ENCODE measurements around the gene ZEB2. TPM values are rescaled to one million over a fixed set of nuclear protein-coding genes. Genes with fewer than 3 reads are reported as not detected.

Gene ZEB2
- total RNA-seq, 4 donors from 2014 or later = 187 to 346 (median 266) TPM

DNA sequence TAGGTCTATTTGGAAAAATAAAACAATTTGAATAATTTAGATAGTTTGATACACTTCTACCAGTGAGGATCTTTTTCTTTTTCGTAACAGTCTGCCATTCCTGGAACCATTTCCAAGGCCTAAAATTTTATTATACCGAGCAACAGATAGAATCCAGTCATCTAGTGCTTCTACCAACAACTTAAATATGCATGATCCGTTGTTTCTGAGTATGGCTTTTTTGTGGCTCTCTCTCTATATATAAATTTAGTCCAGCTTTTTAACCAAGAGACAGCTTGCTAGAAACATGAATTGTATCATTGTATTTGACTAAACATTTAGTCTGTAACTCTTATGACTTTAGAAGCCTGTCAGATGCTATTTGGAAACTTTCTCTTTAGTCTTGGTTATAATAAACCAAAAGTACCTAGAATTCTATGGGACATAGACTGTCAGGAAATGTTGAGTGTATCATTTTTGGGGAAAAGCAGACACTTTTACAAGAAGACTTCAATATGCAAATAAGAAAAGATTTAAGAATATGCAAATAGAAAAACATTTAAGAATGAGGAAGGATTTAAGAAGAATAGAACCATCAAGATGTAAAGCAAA, 161.4 kb downstream of the ZEB2 start:
- TF ChIP-seq CTCF (IDR thresholded peaks at IDR 0.05; ENCODE audit: low read depth) = no peak

- TF ChIP-seq CTCF (IDR thresholded peaks at IDR 0.05; ENCODE audit: low read depth) = no peak
Observed at GRCh38 chr2:144357623-144358373, 162.1 kb downstream of the ZEB2 start.

DNA sequence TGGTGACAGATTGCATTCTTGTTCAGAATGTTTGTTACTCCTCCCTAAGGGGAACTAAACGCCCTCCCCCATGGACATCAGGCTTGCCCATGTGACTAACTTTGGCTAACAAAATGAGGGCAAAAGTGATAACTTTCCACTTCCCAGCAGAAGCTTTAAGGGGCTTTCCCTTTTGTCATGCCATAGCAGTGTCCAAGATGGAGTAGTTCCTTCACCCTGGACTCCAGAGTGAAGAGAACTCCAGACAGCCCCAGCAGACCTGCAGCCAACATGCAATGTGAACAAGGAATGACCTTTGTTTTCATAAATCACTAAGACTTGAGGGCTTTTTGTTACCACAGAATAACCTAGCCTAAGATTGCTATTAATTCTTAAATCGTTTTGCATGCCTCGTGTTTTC, 163.5 kb downstream of the ZEB2 start:
- no peak for TF ChIP-seq CTCF (IDR thresholded peaks at IDR 0.05; ENCODE audit: low read depth)

DNA sequence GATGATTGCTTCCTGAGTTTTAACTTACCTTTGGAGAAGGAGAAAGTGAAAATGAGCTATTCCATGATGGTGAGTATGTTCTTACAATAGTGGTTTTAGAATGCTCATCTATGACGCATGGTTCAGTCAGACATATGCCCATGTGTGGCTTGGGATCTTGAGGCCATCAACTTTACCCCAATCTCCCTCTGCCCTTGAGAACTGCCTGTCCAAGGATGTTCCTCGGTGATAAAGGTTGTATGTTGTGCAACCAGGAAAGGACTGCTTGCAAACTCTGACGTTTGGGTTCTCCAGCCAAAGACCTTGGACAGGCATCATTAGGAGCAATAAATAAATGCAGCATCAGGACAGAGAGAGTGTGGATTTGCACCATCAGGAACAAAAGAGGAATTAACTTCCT, 165.0 kb downstream of the ZEB2 start:
- no peak for TF ChIP-seq CTCF (IDR thresholded peaks at IDR 0.05; ENCODE audit: low read depth)

DNA sequence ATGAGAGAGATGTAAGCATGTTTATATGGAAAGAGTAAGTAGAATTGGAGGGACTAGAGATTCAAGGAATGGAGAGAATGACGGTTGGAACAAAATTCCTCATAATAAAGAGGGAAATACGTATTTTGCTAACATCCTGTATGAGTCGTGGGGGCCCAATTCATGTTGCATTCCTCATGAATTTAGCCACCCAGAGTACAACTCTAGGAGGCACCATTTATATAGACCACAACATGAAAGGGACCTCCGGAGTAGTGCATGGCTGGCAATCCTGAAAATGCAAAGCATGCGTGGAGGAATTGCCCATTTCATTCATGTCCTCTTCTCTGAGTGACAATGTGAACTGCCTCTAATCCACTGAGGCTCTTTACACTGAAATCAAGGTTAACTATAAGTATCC, 168.2 kb downstream of the ZEB2 start:
- no peak for TF ChIP-seq CTCF (IDR thresholded peaks at IDR 0.05; ENCODE audit: low read depth)

DNA sequence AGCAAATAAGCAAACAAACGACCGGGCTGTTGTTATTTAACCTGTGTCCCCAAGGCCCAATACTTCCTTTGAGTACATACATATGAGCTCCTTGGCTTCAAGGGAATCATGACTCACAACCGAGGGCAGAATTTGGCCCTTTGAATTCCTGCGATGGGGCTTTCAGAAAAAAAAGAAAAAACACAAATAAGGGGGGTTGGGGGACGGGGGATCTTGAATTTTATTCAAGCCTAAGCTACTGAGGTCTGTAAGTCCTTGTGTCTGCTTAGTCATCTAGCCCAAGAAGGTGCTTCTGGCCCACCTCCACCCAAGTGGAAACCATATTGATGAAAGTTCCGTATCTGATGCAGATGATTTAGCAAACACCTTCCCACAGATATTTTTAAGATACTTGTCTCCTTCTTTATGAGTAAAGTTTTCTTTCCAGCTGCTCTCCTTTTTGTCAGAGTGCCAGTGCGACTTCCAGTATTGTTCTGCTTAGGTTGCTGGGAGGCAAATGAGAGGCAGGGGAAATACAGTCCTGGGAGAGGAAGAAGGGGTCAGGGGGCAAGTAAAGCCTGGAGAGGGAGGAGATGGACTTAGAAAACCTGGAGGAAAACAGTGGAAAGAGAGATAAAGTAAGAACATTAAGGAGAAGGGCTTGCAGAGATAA, 169.6 kb downstream of the ZEB2 start:
- no peak for TF ChIP-seq CTCF (IDR thresholded peaks at IDR 0.05; ENCODE audit: low read depth)

- no peak for TF ChIP-seq CTCF (IDR thresholded peaks at IDR 0.05; ENCODE audit: low read depth)
Observed at GRCh38 chr2:144349674-144350073, 170.2 kb downstream of the ZEB2 start.

All from subcutaneous adipose tissue (tissue), 4 donors.